IPS DF 6.9 (cell line): ENCODE results near the gene HSFX3.
"Not testable (repeated sequence)": the region's sequence is repeated elsewhere in the genome, so short reads cannot be mapped to it uniquely, and the experiment has no call there.

Experiments
- DNase-seq: peaks from one replicate; pipeline ENCODE4 v3.0.0-alpha.2; 2013; ENCODE audit warnings: low read depth, low spot score
- H3K27ac ChIP-seq: one replicate; pipeline ENCODE4 v1.5.1; 2013; ENCODE audit warnings: low read length, control low read depth
- H3K27me3 ChIP-seq: 2 replicates; pipeline ENCODE4 v1.6.1; 2013; ENCODE audit warnings: mild to moderate bottlenecking, low read length; ENCODE audit not compliant: control insufficient read depth, insufficient read depth
- H3K36me3 ChIP-seq: 2 replicates; pipeline ENCODE4 v1.6.1; 2013; ENCODE audit warnings: low read length; ENCODE audit not compliant: control insufficient read depth, insufficient read depth
- H3K4me1 ChIP-seq: 2 replicates; pipeline ENCODE4 v1.6.1; 2013; ENCODE audit warnings: low read length; ENCODE audit not compliant: control insufficient read depth, insufficient read depth
- H3K4me3 ChIP-seq: 2 replicates; pipeline ENCODE4 v1.5.1; 2013; ENCODE audit warnings: mild to moderate bottlenecking, low read length
- H3K9me3 ChIP-seq: 2 replicates; pipeline ENCODE4 v1.6.1; 2013; ENCODE audit warnings: low read length, inconsistent platforms; ENCODE audit not compliant: control insufficient read depth, insufficient read depth
- WGBS: extraction: QIAGEN DNeasy Blood & Tissue Kit; methylation state at CpG from one replicate; pipeline ENCODE4 v1.1.7; 2013; ENCODE audit warnings: mixed read lengths, missing lambda C conversion rate; ENCODE audit not compliant: insufficient read length, insufficient coverage; 5-methylcytosine and 5-hydroxymethylcytosine counted together

HSFX3 gene

GRCh38 chrX:149549701-149550100 lies at the start of gene HSFX3:
TSS of gene HSFX3 (minus strand) at chrX:149549924. CDS start at chrX:149549852, 72 bp downstream.
- not testable (repeated sequence) for H3K9me3 ChIP-seq, H3K4me1 ChIP-seq, DNase-seq, H3K27me3 ChIP-seq, H3K27ac ChIP-seq, H3K36me3 ChIP-seq, H3K4me3 ChIP-seq
- WGBS, result no CpG with 5 or more reads among the region's 6 CpGs

GRCh38 chrX:149598603-149599002 lies 48.9 kb upstream of the HSFX3 start:
- DNase-seq, H3K36me3 ChIP-seq, H3K27ac ChIP-seq, H3K9me3 ChIP-seq, H3K4me1 ChIP-seq, H3K4me3 ChIP-seq, H3K27me3 ChIP-seq: not testable (repeated sequence)
- no CpG with 5 or more reads among the region's 11 CpGs for WGBS

- H3K4me1 ChIP-seq, H3K36me3 ChIP-seq, H3K4me3 ChIP-seq, H3K27ac ChIP-seq, H3K27me3 ChIP-seq, DNase-seq, H3K9me3 ChIP-seq: not testable (repeated sequence)
- no CpG with 5 or more reads among the region's 7 CpGs for WGBS
Measured at GRCh38 chrX:149595943-149596342, 46.2 kb upstream of the HSFX3 start.

- not testable (repeated sequence) for H3K27me3 ChIP-seq, H3K27ac ChIP-seq, H3K36me3 ChIP-seq, DNase-seq, H3K4me1 ChIP-seq, H3K9me3 ChIP-seq, H3K4me3 ChIP-seq
- no CpG with 5 or more reads among the region's 17 CpGs for WGBS
Measured at GRCh38 chrX:149595214-149595613, 45.5 kb upstream of the HSFX3 start, which contains the start of gene HSFX2. TSS of gene HSFX2 (minus strand) at chrX:149595314. CDS start at chrX:149594700, 614 bp downstream.

GRCh38 chrX:149590993-149591392 lies 41.3 kb upstream of the HSFX3 start:
- H3K27ac ChIP-seq, DNase-seq, H3K27me3 ChIP-seq, H3K9me3 ChIP-seq, H3K36me3 ChIP-seq, H3K4me1 ChIP-seq, H3K4me3 ChIP-seq: not testable (repeated sequence)
- WGBS, result no CpG with 5 or more reads among the region's 7 CpGs

- DNase-seq, H3K4me1 ChIP-seq, H3K27me3 ChIP-seq, H3K36me3 ChIP-seq, H3K4me3 ChIP-seq, H3K27ac ChIP-seq, H3K9me3 ChIP-seq: not testable (repeated sequence)
- no CpG with 5 or more reads among the region's 12 CpGs for WGBS
Measured at GRCh38 chrX:149587359-149587758, 37.6 kb upstream of the HSFX3 start, which contains the start of gene MAGEA9B. TSS of gene MAGEA9B (minus strand) at chrX:149587459. CDS start at chrX:149583179, 4,280 bp downstream.

- not testable (repeated sequence) for H3K27me3 ChIP-seq, H3K4me1 ChIP-seq, H3K9me3 ChIP-seq, H3K27ac ChIP-seq, H3K4me3 ChIP-seq, DNase-seq, H3K36me3 ChIP-seq
- WGBS, result no CpG with 5 or more reads among the region's 17 CpGs
Measured at GRCh38 chrX:149585631-149586030, 35.9 kb upstream of the HSFX3 start.

GRCh38 chrX:149573456-149573855 lies 23.7 kb upstream of the HSFX3 start:
- not testable (repeated sequence) for H3K27me3 ChIP-seq, H3K4me3 ChIP-seq, H3K36me3 ChIP-seq, H3K27ac ChIP-seq, DNase-seq, H3K4me1 ChIP-seq, H3K9me3 ChIP-seq
- no CpG with 5 or more reads among the region's 1 CpG for WGBS

- Histone ChIP-seq H3K4me3 (no peak overlapping the region), H3K4me1 (no peaks in the 10 kb centered on the region), H3K27ac (no peak overlapping the region), H3K27me3 (no peaks in the 10 kb centered on the region), H3K9me3 (no peaks in the 10 kb centered on the region), H3K36me3 (no peaks in the 10 kb centered on the region)
- no peak for DNase-seq
- no CpG with 5 or more reads among the region's 1 CpG for WGBS
Measured at GRCh38 chrX:149572743-149573142, 23.0 kb upstream of the HSFX3 start.

GRCh38 chrX:149571770-149572169 lies 22.0 kb upstream of the HSFX3 start:
- WGBS, result no CpG with 5 or more reads among the region's 7 CpGs
- Histone ChIP-seq H3K9me3 (no peaks in the 10 kb centered on the region), H3K27ac (no peak overlapping the region), H3K4me1 (no peaks in the 10 kb centered on the region), H3K27me3 (no peaks in the 10 kb centered on the region), H3K4me3 (no peak overlapping the region), H3K36me3 (no peaks in the 10 kb centered on the region)
- no peak for DNase-seq

- Histone ChIP-seq H3K27me3 (no peaks in the 10 kb centered on the region), H3K4me3 (no peak overlapping the region), H3K27ac (no peak overlapping the region), H3K36me3 (no peaks in the 10 kb centered on the region), H3K4me1 (no peaks in the 10 kb centered on the region), H3K9me3 (no peaks in the 10 kb centered on the region)
- no peak for DNase-seq
- WGBS, result no CpG with 5 or more reads among the region's 6 CpGs
Measured at GRCh38 chrX:149570668-149571067, 20.9 kb upstream of the HSFX3 start.
